ENCODE results near the gene ZFHX3. TPM values are rescaled to one million over a fixed set of nuclear protein-coding genes. Genes with fewer than 3 reads are reported as not detected.

The ZFHX3 gene
- total and polyA plus RNA-seq, 2 donors (not counting 3 experiments of a cell fraction or from before 2014, with no cell fraction given) = 3.7 to 18.8 TPM

DNA sequence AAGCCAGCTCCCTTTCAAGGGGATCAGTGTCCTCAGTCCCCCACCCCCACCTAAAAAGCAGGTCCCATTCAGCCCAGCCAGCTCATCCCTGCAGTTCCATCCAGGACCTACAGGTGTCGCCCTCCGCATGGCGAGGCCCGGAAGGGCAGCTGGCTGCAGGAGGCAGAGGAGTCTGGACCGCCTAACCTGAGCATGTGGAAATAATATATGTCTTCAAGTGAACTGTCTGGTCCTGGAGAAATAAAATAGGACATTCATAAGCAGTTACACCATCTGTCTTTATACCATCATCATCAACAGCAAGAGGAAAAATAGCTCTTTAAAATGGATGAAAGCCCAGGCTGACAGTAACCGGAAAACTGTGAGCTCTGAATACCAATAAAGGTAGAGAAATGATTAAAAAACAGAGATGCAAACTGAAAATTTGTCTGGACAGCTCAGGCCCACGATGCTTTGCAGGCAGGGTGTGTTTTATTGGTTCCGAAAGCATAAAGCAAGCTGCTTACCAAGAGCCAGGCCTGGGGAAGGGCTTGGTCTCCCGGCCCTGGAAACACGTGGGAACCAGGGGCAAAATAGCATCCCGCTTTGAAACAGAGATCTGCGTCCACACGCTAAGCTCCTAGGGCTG is 215.2 kb downstream of the ZFHX3 start:
- intact Hi-C loops (cut with micrococcal nuclease) (loop anchor here (1.0 to 5.0 kb wide), 6 partner anchors 220 to 1125 kb away; no protein-coding TSS in a partner anchor), dilution Hi-C loops (cut with MboI; ENCODE audit: extremely low pct_ligation_motif_present, low sequenced_read_pairs) (no loop called here)
- Histone ChIP-seq H3K9me1 (replicated peaks; ENCODE audit: control insufficient read depth, extremely low read depth, insufficient read depth, low read length) (no peaks in the 10 kb centered on the region), H3K27ac (ENCODE audit: insufficient read depth, low read depth, low read length) (no peak overlapping the region), H3K4me3 (replicated peaks in 1 of 3; ENCODE audit: insufficient read depth in 1 of 3, low read depth in 1 of 3, low read length in 3 of 3) (no peak overlapping the region), H3K36me3 (ENCODE audit: control insufficient read depth in 2 of 2, extremely low read depth in 1 of 2, insufficient read depth in 2 of 2, low read length in 2 of 2) (peaks cover 0 to 3% of the 10 kb centered on the region in 2 experiments), H3K27me3 (ENCODE audit: control insufficient read depth in 2 of 2, insufficient read depth in 2 of 2, low read length in 2 of 2) (no peaks in the 10 kb centered on the region), H3K79me2 (ENCODE audit: control insufficient read depth, insufficient read depth, low read length) (no peaks in the 10 kb centered on the region), H3K4me1 (ENCODE audit: control insufficient read depth, extremely low read depth, insufficient read depth, low read length) (no peaks in the 10 kb centered on the region), H2AFZ (ENCODE audit: low read depth, low read length) (no peak overlapping the region), H3K9me3 (replicated peaks; ENCODE audit: control insufficient read depth, insufficient read depth, low read length) (no peaks in the 10 kb centered on the region), H3K4me2 (ENCODE audit: insufficient read depth, low read length) (no peak overlapping the region), H4K20me1 (replicated peaks; ENCODE audit: control insufficient read depth, extremely low read depth, insufficient read depth, low read length) (no peaks in the 10 kb centered on the region), H3K9ac (replicated peaks; ENCODE audit: extremely low read depth, insufficient read depth, low read length) (no peak overlapping the region)
- ChIA-PET POLR2A (interaction anchor here (0.8 kb wide), 1 partner anchor 62 kb away, joined by 4 read pairs; no protein-coding TSS in a partner anchor), CTCF (interaction anchor here (0.6 to 3.3 kb wide), 116 partner anchors 8 to 1443 kb away, joined by 3 to 55 read pairs (median 5); partner anchors contain the start of gene ZFHX3)
- DNase-seq (ENCODE audit: low read depth, low spot score) (peak; percentile 78), FAIRE-seq (peak; percentile 85)
- no peak for TF ChIP-seq JUN (IDR thresholded peaks at IDR 0.05; ENCODE audit: borderline replicate concordance, insufficient read depth, insufficient read length, low read depth)
- peak; percentile 97 to 99 for TF ChIP-seq CTCF (IDR thresholded peaks at IDR 0.05; ENCODE audit: extremely low read depth in 1 of 2, insufficient read depth in 1 of 2, low read depth in 1 of 2, low read length in 2 of 2)
- no TSS peak for BruUV-seq (replicated peaks)

Data from endothelial cell of umbilical vein (primary cell).